SK-N-MC (cell line): ENCODE measurements around the gene ATP8B3.

Source experiments
- EZH2 ChIP-seq: fragments of 200-600 bp; sonication (generic); IDR thresholded peaks from one replicate; pipeline ENCODE4 v1.6.1; 2017; ENCODE audit warnings: antibody characterized with exemption
- FOXP2 ChIP-seq: optimal IDR thresholded peaks from 2 replicates; pipeline ENCODE3; 2011; ENCODE audit warnings: mild to moderate bottlenecking, moderate library complexity; ENCODE audit not compliant: insufficient read depth; ENCODE audit errors: extremely low read length, control extremely low read depth
- POLR2AphosphoS5 ChIP-seq: IDR thresholded peaks from 2 replicates; pipeline ENCODE4 v1.6.1; 2012; ENCODE audit warnings: mild to moderate bottlenecking, low read depth, low read length, borderline replicate concordance

DNA sequence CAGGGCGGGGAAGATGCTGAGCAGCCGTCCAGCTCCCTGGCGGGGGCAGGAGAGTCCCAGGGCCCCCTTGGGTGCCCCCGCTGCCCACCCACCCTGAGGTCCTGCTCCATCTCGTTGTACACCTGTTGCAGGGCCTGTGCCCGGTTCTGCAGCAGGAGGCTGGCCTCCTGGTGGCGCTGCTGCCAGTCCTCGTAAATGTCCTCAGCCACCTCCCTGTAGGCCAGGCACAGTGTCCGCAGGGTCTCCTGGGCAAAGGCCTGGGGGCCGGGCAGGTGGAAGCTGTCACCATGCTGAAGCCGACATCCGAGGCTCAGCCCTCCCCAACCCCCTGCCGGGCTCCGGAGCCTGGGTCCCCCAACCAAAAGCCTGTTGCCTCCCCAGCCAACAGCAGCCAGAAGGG is 20.2 kb downstream of the ATP8B3 start:
- TF ChIP-seq EZH2 (no peak), POLR2AphosphoS5 (no peak), FOXP2 (no peak)
